CD4-positive, alpha-beta T cell (primary cell): ENCODE results near the gene ACOT12. TPM values are rescaled to one million over a fixed set of nuclear protein-coding genes. Genes with fewer than 3 reads are reported as not detected.

ENCODE experiments used
- ATAC-seq: fragments of 200-7000 bp; cut with Tn5 transposase; one replicate; pipeline ENCODE4 v1.10.0; 2022; ENCODE audit warnings: mild to moderate bottlenecking; ENCODE audit not compliant: poor library complexity
- CTCF ChIA-PET: fragments of 350-600 bp; sonication (Branson Sonifier 250); formaldehyde crosslinking; loops from one replicate; lab custom pipeline; 2021; ENCODE audit warnings: antibody characterized with exemption, inconsistent platforms; lab: Charles Lee
- POLR2A ChIA-PET: fragments of 350-600 bp; sonication (Branson Sonifier 250); formaldehyde crosslinking; loops from one replicate; lab custom pipeline; 2021; ENCODE audit warnings: antibody characterized with exemption, inconsistent platforms; lab: Charles Lee
- DNase-seq, 14 experiments: peaks; one replicate each; pipeline ENCODE4 v3.0.0-alpha.2; 2013 to 2020; ENCODE audit warnings: mixed read lengths in 2 of 14
- H3K27ac ChIP-seq, 2 donors: one replicate each; pipeline versions ENCODE4 v1.5.1 to v1.7.0; 2013; ENCODE audit warnings: low read length in 2 of 2, low read depth in 1 of 2, mild to moderate bottlenecking in 1 of 2
- H3K27me3 ChIP-seq, 2 experiments: 1 replicate in 1 of 2; 2 replicates in 1 of 2; pipeline versions ENCODE4 v1.6.1 to v1.7.0; 2013; ENCODE audit warnings: low read length in 2 of 2, control low read depth in 1 of 2, mild to moderate bottlenecking in 1 of 2, moderate library complexity in 1 of 2; ENCODE audit not compliant: insufficient read depth in 2 of 2, control insufficient read depth in 1 of 2
- H3K36me3 ChIP-seq: one replicate; pipeline ENCODE4 v1.6.1; 2013; ENCODE audit warnings: low read length, control low read depth; ENCODE audit not compliant: insufficient read depth
- H3K4me1 ChIP-seq: one replicate; pipeline ENCODE4 v1.6.1; 2013; ENCODE audit warnings: low read length, control low read depth; ENCODE audit not compliant: insufficient read depth
- H3K4me3 ChIP-seq: one replicate; pipeline ENCODE4 v1.5.1; 2013; ENCODE audit warnings: mild to moderate bottlenecking, low read length, moderate library complexity
- H3K9me3 ChIP-seq, 2 experiments: 1 replicate in 1 of 2; 2 replicates in 1 of 2; pipeline versions ENCODE4 v1.6.1 to v1.7.0; 2013; ENCODE audit warnings: low read length in 2 of 2, mild to moderate bottlenecking in 2 of 2, control low read depth in 1 of 2, moderate library complexity in 1 of 2; ENCODE audit not compliant: control insufficient read depth in 1 of 2, insufficient read depth in 1 of 2
- H3K27ac Mint-ChIP-seq: one replicate; pipeline ENCODE4 v1.8.0; 2020; ENCODE audit warnings: mixed read lengths
- H3K27me3 Mint-ChIP-seq: one replicate; pipeline ENCODE4 v1.8.0; 2021; ENCODE audit warnings: mixed read lengths
- H3K36me3 Mint-ChIP-seq: one replicate; pipeline ENCODE4 v1.8.0; 2021; ENCODE audit warnings: low read depth, mixed read lengths
- H3K4me1 Mint-ChIP-seq: one replicate; pipeline ENCODE4 v1.8.0; 2021; ENCODE audit warnings: low read depth, mixed read lengths
- H3K4me3 Mint-ChIP-seq: one replicate; pipeline ENCODE4 v1.8.0; 2020; ENCODE audit warnings: mild to moderate bottlenecking, mixed read lengths
- H3K9me3 Mint-ChIP-seq: one replicate; pipeline ENCODE4 v1.8.0; 2020; ENCODE audit warnings: mixed read lengths
- intact Hi-C, 2 experiments: fragments of 100-400 bp; cut with DNase I in 1 of 2; cut with micrococcal nuclease in 1 of 2; formaldehyde crosslinking; loops; one replicate each; pipeline versions ENCODE4 v1.15.1 to v1.9.0; 2023 to 2025; cut with DNase I, micrococcal nuclease
- total RNA-seq, 174 experiments: library from RNA in 2 of 174; stranded (reverse) in 2 of 174; gene quantifications; one replicate each; pipeline ENCODE4 v1.2.3 and lab custom pipeline; 2021 to 2026
- TF ChIP-seq, protein P1 (sequence below): fragments of 200-600 bp; IDR thresholded peaks from one replicate; pipeline ENCODE4 v1.8.0; 2022; ENCODE audit warnings: antibody characterized with exemption, mild to moderate bottlenecking

ACOT12 gene
- total RNA-seq, 2 experiments from 2014 or later = 0.39 to 0.44 TPM

DNA sequence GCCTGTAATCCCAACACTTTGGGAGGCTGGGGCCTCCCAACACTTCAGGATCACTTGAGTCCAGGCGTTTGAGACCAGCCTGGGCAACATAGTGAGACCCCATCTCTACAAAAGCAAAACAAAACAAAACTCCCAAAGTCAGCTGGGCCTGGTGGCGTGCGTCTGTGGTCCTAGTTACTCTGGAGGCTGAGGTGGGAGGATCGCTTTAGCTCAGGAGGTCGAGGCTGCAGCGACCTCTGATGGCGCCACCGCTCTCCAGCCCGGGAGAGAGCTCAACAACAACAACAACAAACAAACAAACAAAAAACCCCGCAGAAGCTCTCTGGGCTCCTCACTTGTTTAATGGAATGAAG, 528 bp downstream of the ACOT12 start:
- H3K27ac Mint-ChIP-seq = no peak overlapping the region
- H3K4me1 ChIP-seq = peaks cover 10% of the 10 kb centered on the region
- POLR2A ChIA-PET = no interaction called here

DNA sequence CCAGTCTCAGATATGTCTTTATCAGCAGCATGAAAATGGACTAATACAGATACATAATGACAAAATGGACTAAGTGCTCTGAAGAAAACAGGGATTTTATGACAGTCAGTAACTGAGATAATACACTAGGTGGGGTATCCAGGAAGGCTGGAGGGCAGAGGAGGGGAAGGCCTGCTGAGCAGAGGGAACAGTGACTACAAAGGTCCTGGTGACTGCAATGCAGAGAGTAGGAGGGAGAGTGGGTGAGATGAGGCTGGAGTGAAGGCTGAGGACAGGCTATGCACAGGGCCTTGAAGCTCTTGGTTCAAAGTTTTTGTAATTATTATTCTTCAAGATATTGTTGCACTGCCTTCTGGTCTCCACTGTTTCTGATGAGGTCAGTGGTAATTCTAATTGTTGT, 4.9 kb downstream of the ACOT12 start:
- Mint-ChIP-seq H3K9me3 (no peaks in the 10 kb centered on the region), H3K27me3 (peaks cover 58% of the 10 kb centered on the region), H3K36me3 (no peaks in the 10 kb centered on the region), H3K27ac (no peak overlapping the region), H3K4me3 (no peak overlapping the region), H3K4me1 (no peaks in the 10 kb centered on the region)
- POLR2A ChIA-PET = no interaction called here
- peaks cover 5% of the 10 kb centered on the region for H3K4me1 ChIP-seq
- ATAC-seq (no peak), DNase-seq (no peak)
- H3K27me3 ChIP-seq = peaks cover 18 to 39% of the 10 kb centered on the region in 2 experiments
- TF ChIP-seq, protein P1, sequence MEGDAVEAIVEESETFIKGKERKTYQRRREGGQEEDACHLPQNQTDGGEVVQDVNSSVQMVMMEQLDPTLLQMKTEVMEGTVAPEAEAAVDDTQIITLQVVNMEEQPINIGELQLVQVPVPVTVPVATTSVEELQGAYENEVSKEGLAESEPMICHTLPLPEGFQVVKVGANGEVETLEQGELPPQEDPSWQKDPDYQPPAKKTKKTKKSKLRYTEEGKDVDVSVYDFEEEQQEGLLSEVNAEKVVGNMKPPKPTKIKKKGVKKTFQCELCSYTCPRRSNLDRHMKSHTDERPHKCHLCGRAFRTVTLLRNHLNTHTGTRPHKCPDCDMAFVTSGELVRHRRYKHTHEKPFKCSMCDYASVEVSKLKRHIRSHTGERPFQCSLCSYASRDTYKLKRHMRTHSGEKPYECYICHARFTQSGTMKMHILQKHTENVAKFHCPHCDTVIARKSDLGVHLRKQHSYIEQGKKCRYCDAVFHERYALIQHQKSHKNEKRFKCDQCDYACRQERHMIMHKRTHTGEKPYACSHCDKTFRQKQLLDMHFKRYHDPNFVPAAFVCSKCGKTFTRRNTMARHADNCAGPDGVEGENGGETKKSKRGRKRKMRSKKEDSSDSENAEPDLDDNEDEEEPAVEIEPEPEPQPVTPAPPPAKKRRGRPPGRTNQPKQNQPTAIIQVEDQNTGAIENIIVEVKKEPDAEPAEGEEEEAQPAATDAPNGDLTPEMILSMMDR = no peak
- H3K36me3 ChIP-seq = no peaks in the 10 kb centered on the region
- CTCF ChIA-PET = no interaction called here
- intact Hi-C loops = no loop called here
- no peak overlapping the region for H3K27ac ChIP-seq
- no peak overlapping the region for H3K4me3 ChIP-seq
- H3K9me3 ChIP-seq = peaks cover 0 to 6% of the 10 kb centered on the region in 2 experiments

More for the DNA sequence above, 528 bp downstream of the ACOT12 start:
- TF ChIP-seq, protein P1 = no peak
- ATAC-seq = no peak
- Histone ChIP-seq H3K36me3 (no peaks in the 10 kb centered on the region), H3K9me3 (peaks cover 0 to 9% of the 10 kb centered on the region in 2 experiments), H3K27ac (no peak overlapping the region), H3K27me3 (peaks cover 34 to 74% of the 10 kb centered on the region in 2 experiments), H3K4me3 (no peak overlapping the region)
- intact Hi-C loops = no loop called here
- CTCF ChIA-PET = no interaction called here
- no peaks in the 10 kb centered on the region for H3K4me1 Mint-ChIP-seq
- no peak for DNase-seq
- no peaks in the 10 kb centered on the region for H3K9me3 Mint-ChIP-seq
- H3K27me3 Mint-ChIP-seq = peaks cover 79% of the 10 kb centered on the region
- peak overlapping the region; percentile 3 for H3K4me3 Mint-ChIP-seq
- H3K36me3 Mint-ChIP-seq = no peaks in the 10 kb centered on the region

DNA sequence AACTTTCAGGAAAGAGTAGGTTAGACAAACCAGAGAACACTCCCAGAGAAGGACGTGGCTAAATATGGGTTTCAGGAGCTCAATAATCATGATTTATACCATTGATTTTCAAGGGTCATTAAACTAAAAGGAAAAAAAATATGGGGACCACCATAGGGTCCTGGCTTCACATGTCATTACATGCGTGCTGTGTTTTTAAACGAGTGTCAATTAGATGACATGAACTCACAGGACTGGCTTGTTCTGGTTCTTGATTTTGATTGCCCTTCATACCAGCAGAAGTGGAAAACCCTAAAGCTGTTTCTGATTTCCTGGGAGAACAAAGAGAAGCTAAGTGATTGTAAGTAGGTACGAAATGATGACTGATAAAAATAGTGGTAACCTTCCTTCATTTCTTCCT, 5.8 kb downstream of the ACOT12 start:
- Histone ChIP-seq H3K36me3 (no peaks in the 10 kb centered on the region), H3K27me3 (peaks cover 13 to 31% of the 10 kb centered on the region in 2 experiments), H3K4me1 (no peaks in the 10 kb centered on the region), H3K4me3 (no peak overlapping the region), H3K9me3 (no peaks in the 10 kb centered on the region), H3K27ac (no peak overlapping the region)
- CTCF ChIA-PET = no interaction called here
- H3K27me3 Mint-ChIP-seq = peaks cover 53% of the 10 kb centered on the region
- TF ChIP-seq, protein P1 = no peak
- no peak overlapping the region for H3K4me3 Mint-ChIP-seq
- POLR2A ChIA-PET = interaction anchor here (1.4 kb wide), 1 partner anchor 87 kb away, joined by 4 read pairs; the partner anchor contains the start of gene ZCCHC9
- no peak overlapping the region for H3K27ac Mint-ChIP-seq
- no peaks in the 10 kb centered on the region for H3K36me3 Mint-ChIP-seq
- H3K9me3 Mint-ChIP-seq = no peaks in the 10 kb centered on the region
- no peaks in the 10 kb centered on the region for H3K4me1 Mint-ChIP-seq
- no peak for DNase-seq
- ATAC-seq = no peak
- intact Hi-C loops = no loop called here
